T-helper 2 cell treated with Interferon-gamma antibody and Interleukin-4, amounts not matched to agents 5 μg/mL and 100 μg/mL, for 36 hours (primary cell): ENCODE data around the gene C1orf226.

ENCODE experiments used
- DNase-seq: peaks from one replicate; pipeline ENCODE4 v3.0.0; 2021; ENCODE audit warnings: low spot score
- H3K27ac Mint-ChIP-seq: one replicate; pipeline ENCODE4 v1.8.0; 2021; ENCODE audit warnings: mild to moderate bottlenecking, mixed read lengths
- H3K27me3 Mint-ChIP-seq: one replicate; pipeline ENCODE4 v1.8.0; 2021; ENCODE audit warnings: low read depth, mixed read lengths
- H3K36me3 Mint-ChIP-seq: one replicate; pipeline ENCODE4 v1.8.0; 2021; ENCODE audit warnings: low read depth, mixed read lengths
- H3K4me1 Mint-ChIP-seq: one replicate; pipeline ENCODE4 v1.8.0; 2021; ENCODE audit warnings: low read depth, mixed read lengths
- H3K4me3 Mint-ChIP-seq: one replicate; pipeline ENCODE4 v1.8.0; 2022; ENCODE audit warnings: mild to moderate bottlenecking, moderate library complexity, mixed read lengths
- H3K9me3 Mint-ChIP-seq: one replicate; pipeline ENCODE4 v1.8.0; 2021; ENCODE audit warnings: mixed read lengths

Gene C1orf226

GRCh38 chr1:162358928-162359327 lies 22.6 kb upstream of the C1orf226 start:
- no peaks in the 10 kb centered on the region for H3K27me3 Mint-ChIP-seq
- H3K36me3 Mint-ChIP-seq = no peaks in the 10 kb centered on the region
- H3K9me3 Mint-ChIP-seq = no peaks in the 10 kb centered on the region
- H3K4me1 Mint-ChIP-seq = no peaks in the 10 kb centered on the region
- DNase-seq = no peak
- no peak overlapping the region for H3K4me3 Mint-ChIP-seq
- no peak overlapping the region for H3K27ac Mint-ChIP-seq

GRCh38 chr1:162359523-162360236 lies 21.8 kb upstream of the C1orf226 start:
- Mint-ChIP-seq H3K36me3 (no peaks in the 10 kb centered on the region), H3K4me3 (no peak overlapping the region), H3K9me3 (no peaks in the 10 kb centered on the region), H3K27me3 (no peaks in the 10 kb centered on the region), H3K4me1 (no peaks in the 10 kb centered on the region), H3K27ac (no peak overlapping the region)
- DNase-seq = no peak

GRCh38 chr1:162360237-162360873 lies 21.2 kb upstream of the C1orf226 start:
- no peak for DNase-seq
- H3K4me3 Mint-ChIP-seq = no peak overlapping the region
- H3K27me3 Mint-ChIP-seq = no peaks in the 10 kb centered on the region
- no peak overlapping the region for H3K27ac Mint-ChIP-seq
- no peaks in the 10 kb centered on the region for H3K9me3 Mint-ChIP-seq
- H3K36me3 Mint-ChIP-seq = no peaks in the 10 kb centered on the region
- no peaks in the 10 kb centered on the region for H3K4me1 Mint-ChIP-seq

DNA sequence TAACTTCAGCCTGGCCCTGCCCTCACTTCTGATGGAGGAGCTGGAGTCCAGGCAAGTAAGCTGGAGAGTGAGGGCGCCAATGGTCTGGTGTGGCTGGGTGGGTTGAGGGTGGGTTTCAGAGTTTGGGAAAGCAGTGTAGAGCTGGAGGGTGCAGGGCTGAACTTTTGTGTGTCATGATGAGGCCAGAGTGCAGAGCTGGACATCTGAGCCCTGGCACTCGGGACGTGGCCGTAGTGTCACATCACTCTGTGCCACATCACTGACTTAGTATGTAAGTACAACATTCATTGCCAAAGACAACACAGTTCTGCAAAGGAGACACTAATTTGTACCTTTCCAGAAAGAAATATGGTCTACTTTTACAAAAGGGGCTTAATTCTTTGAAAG lies 20.7 kb upstream of the C1orf226 start:
- Mint-ChIP-seq H3K9me3 (no peaks in the 10 kb centered on the region), H3K27me3 (no peaks in the 10 kb centered on the region), H3K27ac (no peak overlapping the region), H3K36me3 (no peaks in the 10 kb centered on the region), H3K4me3 (no peak overlapping the region), H3K4me1 (no peaks in the 10 kb centered on the region)
- no peak for DNase-seq

GRCh38 chr1:162361349-162361748 lies 20.2 kb upstream of the C1orf226 start:
- no peak for DNase-seq
- Mint-ChIP-seq H3K4me3 (no peak overlapping the region), H3K4me1 (no peaks in the 10 kb centered on the region), H3K27me3 (no peaks in the 10 kb centered on the region), H3K27ac (no peak overlapping the region), H3K9me3 (no peaks in the 10 kb centered on the region), H3K36me3 (no peaks in the 10 kb centered on the region)

DNA sequence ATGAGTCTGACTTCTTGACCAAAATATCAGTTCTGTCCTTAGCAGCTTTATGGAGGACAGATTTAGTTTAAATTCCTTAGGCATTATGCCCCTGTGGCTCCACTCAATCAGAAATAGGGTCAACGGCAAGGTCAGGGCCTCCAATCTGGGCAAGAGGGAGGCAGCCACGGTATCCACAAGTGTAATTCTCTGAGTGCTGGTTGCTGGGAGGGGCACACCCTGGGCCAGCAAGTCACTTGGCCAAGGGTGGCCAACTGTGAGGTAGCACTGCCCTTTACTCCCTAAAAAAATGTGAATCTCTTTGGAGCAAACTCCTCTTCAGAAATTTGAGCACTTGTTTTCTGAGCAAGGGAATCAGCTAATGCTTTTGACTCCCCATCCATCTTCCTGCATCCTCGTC lies 17.7 kb upstream of the C1orf226 start:
- Mint-ChIP-seq H3K27me3 (no peaks in the 10 kb centered on the region), H3K4me1 (no peaks in the 10 kb centered on the region), H3K4me3 (no peak overlapping the region), H3K27ac (no peak overlapping the region), H3K9me3 (no peaks in the 10 kb centered on the region), H3K36me3 (no peaks in the 10 kb centered on the region)
- no peak for DNase-seq

DNA sequence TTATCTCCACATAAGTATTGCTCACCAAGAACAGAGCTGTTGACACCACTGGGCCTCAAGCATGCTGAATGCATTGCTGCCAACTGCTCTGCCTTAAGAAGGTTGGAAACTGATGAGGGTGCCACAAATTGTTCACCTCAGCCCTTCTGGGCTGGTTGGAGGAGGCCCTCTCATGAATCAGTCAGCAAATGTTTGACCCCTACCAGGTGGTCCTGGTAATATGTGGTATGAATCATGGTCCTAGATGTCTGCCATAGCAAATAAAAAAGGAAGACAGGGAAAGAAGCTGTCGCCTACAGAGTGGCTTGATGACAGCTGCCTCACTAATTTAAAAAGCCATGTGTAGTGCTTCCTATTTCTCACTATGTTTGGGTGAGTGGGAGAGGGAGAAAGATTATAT lies 17.0 kb upstream of the C1orf226 start:
- Mint-ChIP-seq H3K36me3 (no peaks in the 10 kb centered on the region), H3K27ac (no peak overlapping the region), H3K4me3 (no peak overlapping the region), H3K4me1 (no peaks in the 10 kb centered on the region), H3K9me3 (no peaks in the 10 kb centered on the region), H3K27me3 (no peaks in the 10 kb centered on the region)
- DNase-seq = no peak

GRCh38 chr1:162365284-162366020 lies 16.1 kb upstream of the C1orf226 start:
- Mint-ChIP-seq H3K36me3 (no peaks in the 10 kb centered on the region), H3K4me1 (no peaks in the 10 kb centered on the region), H3K27ac (no peak overlapping the region), H3K27me3 (no peaks in the 10 kb centered on the region), H3K9me3 (no peaks in the 10 kb centered on the region), H3K4me3 (no peak overlapping the region)
- no peak for DNase-seq

- DNase-seq = no peak
- no peaks in the 10 kb centered on the region for H3K27me3 Mint-ChIP-seq
- H3K27ac Mint-ChIP-seq = no peak overlapping the region
- H3K9me3 Mint-ChIP-seq = no peaks in the 10 kb centered on the region
- no peaks in the 10 kb centered on the region for H3K4me1 Mint-ChIP-seq
- no peak overlapping the region for H3K4me3 Mint-ChIP-seq
- H3K36me3 Mint-ChIP-seq = no peaks in the 10 kb centered on the region
Observed at GRCh38 chr1:162366149-162366548, 15.4 kb upstream of the C1orf226 start.

- Mint-ChIP-seq H3K36me3 (no peaks in the 10 kb centered on the region), H3K4me1 (no peaks in the 10 kb centered on the region), H3K9me3 (no peaks in the 10 kb centered on the region), H3K27ac (no peak overlapping the region), H3K27me3 (no peaks in the 10 kb centered on the region), H3K4me3 (peak overlapping the region; percentile 25)
- DNase-seq = no peak
Observed at GRCh38 chr1:162366671-162367070, 14.9 kb upstream of the C1orf226 start.

- Mint-ChIP-seq H3K36me3 (no peaks in the 10 kb centered on the region), H3K4me3 (peak overlapping the region; percentile 25), H3K9me3 (no peaks in the 10 kb centered on the region), H3K4me1 (no peaks in the 10 kb centered on the region), H3K27me3 (no peaks in the 10 kb centered on the region), H3K27ac (no peak overlapping the region)
- no peak for DNase-seq
Observed at GRCh38 chr1:162367073-162367472, 14.5 kb upstream of the C1orf226 start.

- H3K4me1 Mint-ChIP-seq = no peaks in the 10 kb centered on the region
- no peak overlapping the region for H3K4me3 Mint-ChIP-seq
- H3K27me3 Mint-ChIP-seq = no peaks in the 10 kb centered on the region
- H3K36me3 Mint-ChIP-seq = no peaks in the 10 kb centered on the region
- no peaks in the 10 kb centered on the region for H3K9me3 Mint-ChIP-seq
- no peak for DNase-seq
- H3K27ac Mint-ChIP-seq = no peak overlapping the region
Observed at GRCh38 chr1:162367772-162368171, 13.8 kb upstream of the C1orf226 start.

DNA sequence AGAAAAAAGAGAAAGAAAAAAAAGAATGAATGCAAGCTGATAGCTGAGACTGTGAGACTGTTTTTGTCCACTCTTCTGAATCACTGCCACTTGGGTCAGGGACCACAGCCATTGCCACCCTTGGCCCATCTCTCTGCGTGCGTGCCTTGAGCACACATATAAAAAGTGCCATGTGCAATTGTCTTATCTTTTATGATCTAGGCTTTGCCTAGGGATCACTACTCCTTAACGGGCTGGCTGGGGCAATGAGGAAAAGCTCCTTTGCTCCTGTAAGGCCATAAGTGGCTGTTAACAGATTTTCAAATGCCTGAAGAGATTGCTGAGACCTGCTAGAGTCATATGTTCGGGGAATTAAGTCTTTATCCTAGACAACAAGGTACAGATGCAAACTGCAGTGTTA lies 13.1 kb upstream of the C1orf226 start:
- Mint-ChIP-seq H3K4me1 (no peaks in the 10 kb centered on the region), H3K27ac (no peak overlapping the region), H3K27me3 (no peaks in the 10 kb centered on the region), H3K36me3 (no peaks in the 10 kb centered on the region), H3K4me3 (no peak overlapping the region), H3K9me3 (no peaks in the 10 kb centered on the region)
- DNase-seq = no peak

GRCh38 chr1:162369571-162369970 lies 12.0 kb upstream of the C1orf226 start:
- Mint-ChIP-seq H3K4me3 (no peak overlapping the region), H3K9me3 (no peaks in the 10 kb centered on the region), H3K4me1 (no peaks in the 10 kb centered on the region), H3K36me3 (no peaks in the 10 kb centered on the region), H3K27me3 (no peaks in the 10 kb centered on the region), H3K27ac (no peak overlapping the region)
- DNase-seq = no peak
